H1 (cell line): Measurements from ENCODE around the gene POLR1B. TPM values are rescaled to one million over a fixed set of nuclear protein-coding genes. Genes with fewer than 3 reads are reported as not detected.

Experiments
- ATF2 ChIP-seq: IDR thresholded peaks from 2 replicates; pipeline ENCODE4 v1.6.1; 2012; ENCODE audit warnings: low read length, inconsistent platforms
- BACH1 ChIP-seq: IDR thresholded peaks from 2 replicates; pipeline ENCODE4 v1.6.1; 2012; ENCODE audit warnings: low read length, improper control_type of control experiment
- CTBP2 ChIP-seq: IDR thresholded peaks from 2 replicates; pipeline ENCODE4 v1.7.0; 2011; ENCODE audit warnings: borderline replicate concordance, mild to moderate bottlenecking, moderate library complexity, mixed read lengths, low read length; ENCODE audit not compliant: insufficient read depth, insufficient read length
- KDM1A ChIP-seq: fragments of 200-600, 300-600 bp; sonication (generic); IDR thresholded peaks from 2 replicates; pipeline ENCODE4 v1.7.1; 2016; ENCODE audit warnings: mild to moderate bottlenecking, low read length, borderline replicate concordance
- PHF8 ChIP-seq: fragments of 200-600 bp; sonication (generic); conservative IDR thresholded peaks from 2 replicates; pipeline ENCODE4 v1.7.1; 2012; ENCODE audit warnings: low read depth, mild to moderate bottlenecking, inconsistent platforms, low read length, moderate library complexity
- TAF7 ChIP-seq: optimal IDR thresholded peaks from 2 replicates; pipeline ENCODE3; 2011; ENCODE audit warnings: low read depth, mild to moderate bottlenecking, inconsistent platforms, low read length, moderate library complexity, borderline replicate concordance
- YY1 ChIP-seq: IDR thresholded peaks from 2 replicates; pipeline ENCODE4 v1.6.1; 2011; ENCODE audit warnings: low read depth, mild to moderate bottlenecking, low read length
- polyA plus RNA-seq, 7 experiments: library from polyadenylated mRNA; depleted of rRNA in 3 of 7; stranded (reverse) in 5 of 7; unstranded in 2 of 7; fragments of >200 nt in 5 of 7; fragments of 200-250 nt in 2 of 7; gene quantifications; 1 replicate in 5 of 7; 2 replicates in 1 of 7; 4 replicates in 1 of 7; pipeline versions ENCODE4 v1.2.1 to v1.2.3, GENCODE V29; 2011 to 2013; ENCODE audit warnings: missing spikeins in 2 of 7, mixed read lengths in 2 of 7
- total RNA-seq: library from RNA; stranded (reverse); fragmentation: NEBNext Ultra II Directional; extraction: Animal tissue kit (Norgen Biotek cat#: 25700); gene quantifications from 2 replicates; pipeline ENCODE4 v1.2.1, GENCODE V29; 2021

Gene POLR1B
- total and polyA plus RNA-seq, 2 of the 8 experiments (the other 6 are each of a cell fraction or from before 2014, with no cell fraction given), result 24.3 to 69.4 TPM

- TF ChIP-seq KDM1A (no peak), CTBP2 (no peak), ATF2 (no peak), YY1 (no peak), BACH1 (no peak), TAF7 (no peak), PHF8 (no peak)
These were observed 3.0 kb upstream of the POLR1B start (continued) for GRCh38 chr2:112539306-112539705.
